ENCODE results near the gene KRTAP4-2.

DNA sequence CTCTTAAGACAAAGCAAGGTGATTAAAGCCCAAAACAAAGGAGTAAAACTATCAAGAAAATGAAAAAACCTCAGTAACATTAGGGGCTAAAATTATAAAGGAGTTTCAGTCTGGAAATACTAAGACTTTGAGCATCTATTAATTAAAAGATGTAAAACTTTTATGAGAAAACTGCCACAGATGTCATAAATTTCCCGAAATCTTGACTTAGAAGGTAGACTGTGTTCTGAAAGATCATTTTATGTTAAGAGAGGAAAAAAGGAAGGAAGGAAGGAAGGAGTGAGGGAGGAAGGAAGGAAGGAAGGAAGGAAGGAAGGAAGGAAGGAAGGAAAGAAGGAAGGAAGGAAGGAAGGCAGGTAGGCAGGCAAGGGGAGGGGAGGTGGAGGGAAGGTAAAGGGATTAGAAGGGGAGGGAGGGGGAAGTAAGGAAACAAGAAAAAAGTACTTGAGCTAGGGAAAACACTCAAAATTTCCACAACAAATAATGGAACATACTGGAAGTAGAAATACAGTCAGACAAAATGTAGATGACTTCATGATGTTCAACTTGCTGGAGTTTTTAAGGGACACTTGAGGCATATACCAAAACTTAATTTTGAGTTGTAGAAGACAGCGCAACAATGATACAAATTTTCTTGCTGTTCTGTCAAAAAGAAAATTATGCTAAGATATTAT, 30.4 kb downstream of the KRTAP4-2 start:
- TF ChIP-seq, protein P1, sequence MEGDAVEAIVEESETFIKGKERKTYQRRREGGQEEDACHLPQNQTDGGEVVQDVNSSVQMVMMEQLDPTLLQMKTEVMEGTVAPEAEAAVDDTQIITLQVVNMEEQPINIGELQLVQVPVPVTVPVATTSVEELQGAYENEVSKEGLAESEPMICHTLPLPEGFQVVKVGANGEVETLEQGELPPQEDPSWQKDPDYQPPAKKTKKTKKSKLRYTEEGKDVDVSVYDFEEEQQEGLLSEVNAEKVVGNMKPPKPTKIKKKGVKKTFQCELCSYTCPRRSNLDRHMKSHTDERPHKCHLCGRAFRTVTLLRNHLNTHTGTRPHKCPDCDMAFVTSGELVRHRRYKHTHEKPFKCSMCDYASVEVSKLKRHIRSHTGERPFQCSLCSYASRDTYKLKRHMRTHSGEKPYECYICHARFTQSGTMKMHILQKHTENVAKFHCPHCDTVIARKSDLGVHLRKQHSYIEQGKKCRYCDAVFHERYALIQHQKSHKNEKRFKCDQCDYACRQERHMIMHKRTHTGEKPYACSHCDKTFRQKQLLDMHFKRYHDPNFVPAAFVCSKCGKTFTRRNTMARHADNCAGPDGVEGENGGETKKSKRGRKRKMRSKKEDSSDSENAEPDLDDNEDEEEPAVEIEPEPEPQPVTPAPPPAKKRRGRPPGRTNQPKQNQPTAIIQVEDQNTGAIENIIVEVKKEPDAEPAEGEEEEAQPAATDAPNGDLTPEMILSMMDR (IDR thresholded peaks at IDR 0.05; ENCODE audit: insufficient read depth, low read length, poor library complexity, severe bottlenecking): no peak
- TF ChIP-seq EZH2phosphoT487 (conservative IDR thresholded peaks at IDR 0.05; ENCODE audit: low read length): no peak
